ENCODE results near the gene SUGP2. TPM values are rescaled to one million over a fixed set of nuclear protein-coding genes. Genes with fewer than 3 reads are reported as not detected.

Gene SUGP2
- total RNA-seq, 1 experiment from 2014 or later, result 48.9 TPM

DNA sequence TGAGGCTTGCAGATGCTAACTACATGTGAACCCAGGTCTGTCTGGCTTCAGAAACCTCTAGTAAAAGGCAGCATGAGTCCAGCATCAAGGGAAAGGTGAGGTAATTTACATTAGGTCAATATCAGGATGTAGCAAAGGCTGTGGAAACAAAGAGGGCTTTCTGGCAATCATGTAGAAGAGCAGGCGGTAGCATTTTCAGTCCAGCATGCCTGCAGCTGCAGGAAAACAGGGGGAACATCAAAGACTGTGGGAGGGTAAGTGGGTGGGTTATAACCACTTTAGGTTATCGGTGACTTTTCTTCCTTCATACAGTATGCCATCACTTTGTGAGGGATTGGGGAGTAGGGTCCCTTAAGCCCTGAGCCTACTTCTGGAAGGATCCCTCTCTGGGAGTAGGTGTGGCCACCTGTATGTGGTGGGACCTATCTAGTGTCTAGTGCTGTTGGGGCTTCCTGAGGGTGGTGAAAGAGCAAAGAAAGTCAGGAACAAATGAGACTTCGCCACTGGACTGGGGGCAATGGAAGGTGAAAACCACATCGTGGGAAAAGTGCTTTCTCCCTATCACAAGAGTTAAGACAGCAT, 10.8 kb downstream of the SUGP2 start:
- H3K4me2 ChIP-seq (ENCODE audit: low read length), result no peak overlapping the region
- BruUV-seq (replicated peaks), result no TSS peak
- no peak for ATAC-seq
- no peaks in the 10 kb centered on the region for H3K9me2 ChIP-seq (replicated peaks; ENCODE audit: low read length)
- ChIA-PET CTCF (no interaction called here), POLR2A (ENCODE audit: unreplicated experiment) (no interaction called here)
- no peaks in the 10 kb centered on the region for H3K9me3 ChIP-seq (ENCODE audit: low read length)
- peaks cover 17% of the 10 kb centered on the region; the same call in 1 of the 2 replicates for H4K20me1 ChIP-seq (ENCODE audit: low read length)
- TF ChIP-seq, protein P1, sequence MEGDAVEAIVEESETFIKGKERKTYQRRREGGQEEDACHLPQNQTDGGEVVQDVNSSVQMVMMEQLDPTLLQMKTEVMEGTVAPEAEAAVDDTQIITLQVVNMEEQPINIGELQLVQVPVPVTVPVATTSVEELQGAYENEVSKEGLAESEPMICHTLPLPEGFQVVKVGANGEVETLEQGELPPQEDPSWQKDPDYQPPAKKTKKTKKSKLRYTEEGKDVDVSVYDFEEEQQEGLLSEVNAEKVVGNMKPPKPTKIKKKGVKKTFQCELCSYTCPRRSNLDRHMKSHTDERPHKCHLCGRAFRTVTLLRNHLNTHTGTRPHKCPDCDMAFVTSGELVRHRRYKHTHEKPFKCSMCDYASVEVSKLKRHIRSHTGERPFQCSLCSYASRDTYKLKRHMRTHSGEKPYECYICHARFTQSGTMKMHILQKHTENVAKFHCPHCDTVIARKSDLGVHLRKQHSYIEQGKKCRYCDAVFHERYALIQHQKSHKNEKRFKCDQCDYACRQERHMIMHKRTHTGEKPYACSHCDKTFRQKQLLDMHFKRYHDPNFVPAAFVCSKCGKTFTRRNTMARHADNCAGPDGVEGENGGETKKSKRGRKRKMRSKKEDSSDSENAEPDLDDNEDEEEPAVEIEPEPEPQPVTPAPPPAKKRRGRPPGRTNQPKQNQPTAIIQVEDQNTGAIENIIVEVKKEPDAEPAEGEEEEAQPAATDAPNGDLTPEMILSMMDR (conservative IDR thresholded peaks at IDR 0.05; ENCODE audit: low read depth, low read length), result no peak
- TF ChIP-seq EZH2phosphoT487 (IDR thresholded peaks at IDR 0.05; ENCODE audit: borderline replicate concordance, low read length) (no peak), EZH2 (IDR thresholded peaks at IDR 0.05; ENCODE audit: low read length, unreplicated experiment) (no peak)
- peaks cover 48% of the 10 kb centered on the region for H3K36me3 ChIP-seq (ENCODE audit: low read depth, low read length)
- DNase-seq, result no peak
- no peak overlapping the region for H2AFZ ChIP-seq (ENCODE audit: low read length)
- intact Hi-C loops (cut with micrococcal nuclease), result no loop called here
- H3K4me1 ChIP-seq (ENCODE audit: insufficient read depth, low read length), result no peaks in the 10 kb centered on the region
- H3K79me2 ChIP-seq (ENCODE audit: low read length), result peaks cover 72% of the 10 kb centered on the region
- H3K27me3 ChIP-seq (ENCODE audit: low read length), result no peaks in the 10 kb centered on the region
- no peak overlapping the region for H3K4me3 ChIP-seq (ENCODE audit: low read length)
- no peaks in the 10 kb centered on the region for H3F3A ChIP-seq (ENCODE audit: low read length, unreplicated experiment)
- no peak overlapping the region for H3K9ac ChIP-seq (ENCODE audit: low read length)
- H3K27ac ChIP-seq (ENCODE audit: low read length), result no peak overlapping the region

DNA sequence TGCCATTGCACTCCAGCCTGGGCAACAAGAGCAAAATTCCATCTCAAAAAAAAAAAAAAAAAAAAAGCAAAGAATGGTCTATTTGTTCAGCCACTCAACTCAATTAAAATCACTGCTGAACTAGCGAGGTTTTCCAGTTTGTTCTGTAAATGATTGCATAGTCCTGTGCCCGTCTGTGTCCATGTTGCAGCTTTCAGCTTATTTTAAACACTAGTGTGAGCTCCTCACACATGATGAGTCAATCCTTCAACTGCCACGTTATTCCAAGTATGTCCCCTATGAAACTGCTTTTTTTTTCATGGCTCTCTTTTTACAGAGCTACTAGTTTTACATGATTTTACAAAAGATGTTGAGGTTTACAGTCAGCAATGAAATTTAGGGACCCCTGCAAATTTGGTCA, 12.2 kb downstream of the SUGP2 start:
- intact Hi-C loops (cut with micrococcal nuclease), result no loop called here
- Histone ChIP-seq H3K27me3 (ENCODE audit: low read length) (no peaks in the 10 kb centered on the region), H3K4me1 (ENCODE audit: insufficient read depth, low read length) (no peaks in the 10 kb centered on the region), H3K9me3 (ENCODE audit: low read length) (no peaks in the 10 kb centered on the region), H3K9me2 (replicated peaks; ENCODE audit: low read length) (no peaks in the 10 kb centered on the region), H3K36me3 (ENCODE audit: low read depth, low read length) (peaks cover 52% of the 10 kb centered on the region), H3F3A (ENCODE audit: low read length, unreplicated experiment) (no peaks in the 10 kb centered on the region), H3K27ac (ENCODE audit: low read length) (no peak overlapping the region), H3K4me3 (ENCODE audit: low read length) (no peak overlapping the region), H3K4me2 (ENCODE audit: low read length) (no peak overlapping the region), H3K79me2 (ENCODE audit: low read length) (peaks cover 66% of the 10 kb centered on the region), H3K9ac (ENCODE audit: low read length) (no peak overlapping the region), H2AFZ (ENCODE audit: low read length) (no peak overlapping the region), H4K20me1 (ENCODE audit: low read length) (peaks cover 17% of the 10 kb centered on the region; the same call in 1 of the 2 replicates)
- TF ChIP-seq, protein P1 (conservative IDR thresholded peaks at IDR 0.05; ENCODE audit: low read depth, low read length), result no peak
- TF ChIP-seq EZH2phosphoT487 (IDR thresholded peaks at IDR 0.05; ENCODE audit: borderline replicate concordance, low read length), result no peak
- TF ChIP-seq EZH2 (IDR thresholded peaks at IDR 0.05; ENCODE audit: low read length, unreplicated experiment), result no peak
- ChIA-PET POLR2A (ENCODE audit: unreplicated experiment) (no interaction called here), CTCF (no interaction called here)
- ATAC-seq, result peak; percentile 64; the same call in 1 of the 2 replicates
- BruUV-seq (replicated peaks), result no TSS peak
- no peak for DNase-seq

DNA sequence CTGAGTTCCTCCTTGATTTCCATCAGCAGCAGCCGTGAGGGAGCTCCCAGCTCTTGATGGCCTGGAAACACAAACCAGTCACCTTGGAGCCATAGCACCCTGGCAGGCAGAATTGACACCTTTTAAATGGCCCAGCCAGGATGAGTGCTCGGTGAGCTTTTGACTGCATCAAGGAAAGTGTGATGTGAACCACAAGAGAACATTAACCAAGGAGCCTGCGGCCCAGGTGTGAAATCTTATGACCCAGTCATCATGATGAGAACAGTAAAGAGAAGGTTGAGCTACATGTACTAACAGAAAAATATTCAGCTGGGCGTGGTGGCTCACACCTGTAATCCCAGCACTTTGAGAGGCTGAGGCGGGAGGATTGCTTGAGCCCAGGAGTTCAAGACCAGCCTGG, 22.8 kb downstream of the SUGP2 start:
- H3K79me2 ChIP-seq (ENCODE audit: low read length), result no peaks in the 10 kb centered on the region
- no peak for ATAC-seq
- BruUV-seq (replicated peaks), result no TSS peak
- intact Hi-C loops (cut with micrococcal nuclease), result no loop called here
- no peak overlapping the region for H3K4me2 ChIP-seq (ENCODE audit: low read length)
- H3K4me1 ChIP-seq (ENCODE audit: insufficient read depth, low read length), result no peaks in the 10 kb centered on the region
- H4K20me1 ChIP-seq (ENCODE audit: low read length), result no peaks in the 10 kb centered on the region
- H3K9me2 ChIP-seq (replicated peaks; ENCODE audit: low read length), result no peaks in the 10 kb centered on the region
- CTCF ChIA-PET, result no interaction called here
- POLR2A ChIA-PET (ENCODE audit: unreplicated experiment), result no interaction called here
- H3F3A ChIP-seq (ENCODE audit: low read length, unreplicated experiment), result no peaks in the 10 kb centered on the region
- peaks cover 41% of the 10 kb centered on the region for H3K36me3 ChIP-seq (ENCODE audit: low read depth, low read length)
- H2AFZ ChIP-seq (ENCODE audit: low read length), result no peak overlapping the region
- H3K9ac ChIP-seq (ENCODE audit: low read length), result no peak overlapping the region
- TF ChIP-seq EZH2 (IDR thresholded peaks at IDR 0.05; ENCODE audit: low read length, unreplicated experiment) (no peak), EZH2phosphoT487 (IDR thresholded peaks at IDR 0.05; ENCODE audit: borderline replicate concordance, low read length) (no peak)
- TF ChIP-seq, protein P1 (conservative IDR thresholded peaks at IDR 0.05; ENCODE audit: low read depth, low read length), result no peak
- no peak for DNase-seq
- no peaks in the 10 kb centered on the region for H3K9me3 ChIP-seq (ENCODE audit: low read length)
- no peaks in the 10 kb centered on the region for H3K27me3 ChIP-seq (ENCODE audit: low read length)
- no peak overlapping the region for H3K27ac ChIP-seq (ENCODE audit: low read length)
- H3K4me3 ChIP-seq (ENCODE audit: low read length), result no peak overlapping the region

Data from PC-3 (cell line).